ENCODE measurements around the gene RMRP. TPM values are rescaled to one million over a fixed set of nuclear protein-coding genes. Genes with fewer than 3 reads are reported as not detected.

The RMRP gene
- total RNA-seq, 4 donors from 2014 or later, result 1,358 to 15,269 (median 4,926) TPM

DNA sequence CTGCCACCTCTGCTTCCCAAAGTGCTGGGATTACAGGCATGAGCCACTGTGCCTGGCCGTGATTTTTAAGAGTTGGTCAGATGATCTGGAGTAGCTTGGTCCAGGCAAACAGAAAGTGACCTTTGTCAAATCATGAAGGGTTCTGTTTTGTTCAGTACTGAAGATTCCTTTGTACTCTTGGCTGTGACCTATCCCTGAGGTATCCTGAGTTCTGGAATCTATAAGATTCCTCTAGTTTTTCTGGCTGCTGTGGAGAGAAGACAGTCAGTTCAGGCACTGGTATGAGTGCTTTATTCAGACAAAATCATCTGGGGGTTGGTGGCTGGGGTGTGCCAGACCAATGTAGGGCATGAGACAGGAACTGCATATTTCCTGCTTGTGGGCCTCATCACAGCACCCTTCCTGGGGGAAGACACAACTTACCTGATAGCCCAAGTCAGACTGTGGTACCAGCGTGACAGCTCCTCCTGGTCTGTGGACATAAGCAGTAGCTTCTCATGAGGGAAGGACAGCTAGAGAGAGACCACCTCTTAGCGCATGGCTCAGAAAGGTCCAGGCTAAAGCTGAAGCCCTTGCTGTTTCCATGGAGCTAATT is 4.0 kb upstream of the RMRP start:
- WGBS, 2 donors, result 64 to 67% methylated on average over 3 of the region's 3 CpGs
- intact Hi-C loops (cut with DNase I; ENCODE audit: low total_unique reads), result no loop called here
- H3K4me3 ChIP-seq (ENCODE audit: low read depth, poor library complexity, severe bottlenecking), result no peak overlapping the region
- TF ChIP-seq POLR2A (IDR thresholded peaks at IDR 0.05), result no peak
- TF ChIP-seq, protein P1, sequence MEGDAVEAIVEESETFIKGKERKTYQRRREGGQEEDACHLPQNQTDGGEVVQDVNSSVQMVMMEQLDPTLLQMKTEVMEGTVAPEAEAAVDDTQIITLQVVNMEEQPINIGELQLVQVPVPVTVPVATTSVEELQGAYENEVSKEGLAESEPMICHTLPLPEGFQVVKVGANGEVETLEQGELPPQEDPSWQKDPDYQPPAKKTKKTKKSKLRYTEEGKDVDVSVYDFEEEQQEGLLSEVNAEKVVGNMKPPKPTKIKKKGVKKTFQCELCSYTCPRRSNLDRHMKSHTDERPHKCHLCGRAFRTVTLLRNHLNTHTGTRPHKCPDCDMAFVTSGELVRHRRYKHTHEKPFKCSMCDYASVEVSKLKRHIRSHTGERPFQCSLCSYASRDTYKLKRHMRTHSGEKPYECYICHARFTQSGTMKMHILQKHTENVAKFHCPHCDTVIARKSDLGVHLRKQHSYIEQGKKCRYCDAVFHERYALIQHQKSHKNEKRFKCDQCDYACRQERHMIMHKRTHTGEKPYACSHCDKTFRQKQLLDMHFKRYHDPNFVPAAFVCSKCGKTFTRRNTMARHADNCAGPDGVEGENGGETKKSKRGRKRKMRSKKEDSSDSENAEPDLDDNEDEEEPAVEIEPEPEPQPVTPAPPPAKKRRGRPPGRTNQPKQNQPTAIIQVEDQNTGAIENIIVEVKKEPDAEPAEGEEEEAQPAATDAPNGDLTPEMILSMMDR (IDR thresholded peaks at IDR 0.05), result no peak
- DNase-seq (ENCODE audit: low spot score in 2 of 2), result no peak

GRCh38 chr9:35660966-35661415 is 3.2 kb upstream of the RMRP start:
- WGBS, 2 donors, result 45 to 50% methylated on average over 9 of the region's 9 CpGs
- TF ChIP-seq, protein P1 (IDR thresholded peaks at IDR 0.05), result no peak
- no peak for TF ChIP-seq POLR2A (IDR thresholded peaks at IDR 0.05)
- DNase-seq (ENCODE audit: low spot score in 2 of 2), result no peak
- intact Hi-C loops (cut with DNase I; ENCODE audit: low total_unique reads), result no loop called here
- no peak overlapping the region for H3K4me3 ChIP-seq (ENCODE audit: low read depth, poor library complexity, severe bottlenecking)

GRCh38 chr9:35659340-35659739 is 1.5 kb upstream of the RMRP start:
- WGBS, 2 donors, result 51 to 57% methylated on average over 3 of the region's 3 CpGs
- DNase-seq (ENCODE audit: low spot score in 2 of 2), result no peak
- intact Hi-C loops (cut with DNase I; ENCODE audit: low total_unique reads), result no loop called here
- TF ChIP-seq, protein P1 (IDR thresholded peaks at IDR 0.05), result no peak
- no peak for TF ChIP-seq POLR2A (IDR thresholded peaks at IDR 0.05)
- no peak overlapping the region for H3K4me3 ChIP-seq (ENCODE audit: low read depth, poor library complexity, severe bottlenecking)

DNA sequence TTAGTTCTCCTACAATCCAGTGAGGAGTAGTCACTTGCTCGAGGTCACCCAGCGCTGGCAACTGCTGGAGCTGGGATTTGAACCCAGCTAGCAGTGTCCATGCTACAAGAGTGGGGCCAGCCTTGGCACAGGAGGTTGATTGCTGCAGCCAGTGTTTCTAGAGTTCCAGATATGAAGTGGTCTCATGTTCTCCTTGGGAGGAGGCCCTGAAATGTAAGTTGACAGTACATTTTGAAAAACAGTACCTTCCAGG is 1.1 kb upstream of the RMRP start:
- no peak for DNase-seq (ENCODE audit: low spot score in 2 of 2)
- 0% methylated on average over 2 of the region's 2 CpGs for WGBS, 2 donors
- intact Hi-C loops (cut with DNase I; ENCODE audit: low total_unique reads), result no loop called here
- peak overlapping the region; percentile 70 for H3K4me3 ChIP-seq (ENCODE audit: low read depth, poor library complexity, severe bottlenecking)
- TF ChIP-seq POLR2A (IDR thresholded peaks at IDR 0.05), result no peak
- TF ChIP-seq, protein P1 (IDR thresholded peaks at IDR 0.05), result no peak

DNA sequence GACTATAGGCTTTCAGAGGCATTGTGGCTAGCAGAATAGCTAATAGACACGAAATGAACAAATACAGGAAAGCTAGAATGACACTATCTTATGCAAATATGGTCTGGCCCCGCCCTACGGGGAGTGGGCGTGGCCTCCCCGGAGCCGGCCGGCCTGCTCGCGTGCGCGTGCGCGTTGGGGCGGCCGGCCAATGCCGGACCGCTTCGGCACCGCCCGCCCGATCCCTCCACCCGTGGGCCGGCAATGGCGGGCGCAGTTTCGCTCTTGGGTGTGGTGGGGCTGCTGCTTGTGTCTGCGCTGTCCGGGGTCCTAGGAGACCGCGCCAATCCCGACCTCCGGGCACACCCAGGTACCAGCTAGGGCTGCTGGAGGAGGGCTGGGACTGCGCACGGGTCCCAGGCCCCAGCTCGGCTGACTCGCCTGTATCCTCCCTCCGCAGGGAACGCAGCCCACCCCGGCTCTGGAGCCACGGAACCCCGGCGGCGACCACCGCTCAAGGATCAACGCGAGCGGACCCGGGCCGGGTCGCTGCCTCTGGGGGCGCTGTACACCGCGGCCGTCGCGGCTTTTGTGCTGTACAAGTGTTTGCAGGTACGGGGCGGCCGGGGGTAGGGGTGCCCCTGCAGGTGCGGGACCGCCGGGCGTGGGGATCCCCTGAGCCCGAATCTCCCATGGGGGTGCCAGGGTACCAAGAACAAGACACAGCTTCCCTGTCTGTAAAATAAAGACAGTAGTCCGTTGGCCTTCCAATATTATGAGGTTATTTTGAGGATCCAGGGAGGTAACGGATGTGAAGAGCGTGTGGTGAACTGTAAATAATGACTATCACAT is 533 bp upstream of the RMRP start, which contains the start of gene CCDC107:
TSS of gene CCDC107 (plus strand) at position 156 of the 831 bp plus-strand sequence. CDS start at position 244, 88 bp downstream.
- 0 to 1% methylated on average over 44 to 55 of the region's 67 CpGs for WGBS, 2 donors
- peak; percentile 71 to 96 for DNase-seq (ENCODE audit: low spot score in 2 of 2)
- intact Hi-C loops (cut with DNase I; ENCODE audit: low total_unique reads), result no loop called here
- TF ChIP-seq, protein P1 (IDR thresholded peaks at IDR 0.05), result no peak
- TF ChIP-seq POLR2A (IDR thresholded peaks at IDR 0.05), result no peak
- H3K4me3 ChIP-seq (ENCODE audit: low read depth, poor library complexity, severe bottlenecking), result peak within 1 kb of the TSS; percentile 70

All from lower leg skin (tissue), 4 donors.